SK-MEL-5 (cell line): ENCODE measurements around the gene ETV5. TPM values are rescaled to one million over a fixed set of nuclear protein-coding genes. Genes with fewer than 3 reads are reported as not detected.
A peak's percentile ranks its signal among the peaks of the same experiment; 100 is the strongest.

Experiments used
- DNase-seq: peaks from one replicate; pipeline ENCODE4 v3.0.0-alpha.2; 2016; ENCODE audit warnings: low read depth, low spot score
- in situ Hi-C: cut with HindIII; loops from 2 replicates; pipeline ENCODE4 v1.10.0; 2016; ENCODE audit warnings: low sequenced_read_pairs, high pct_unique_total_duplicates, low pct_unique_long_range_greater_than_20kb
- polyA plus RNA-seq, 2 experiments: library from polyadenylated mRNA; depleted of rRNA; stranded (reverse); fragments of >200 nt; gene quantifications; 2 replicates each; pipeline ENCODE4 v1.2.3, GENCODE V29; 2015
- total RNA-seq: library from RNA; depleted of rRNA; stranded (reverse); fragments of >200 nt; shearing (Covaris generic); gene quantifications from 2 replicates; pipeline ENCODE4 v1.2.3, GENCODE V29; 2014; rRNA removed

The ETV5 gene
- total RNA-seq = 167 and 177 TPM in 2 replicates
- 125 and 153 TPM in 2 replicates for polyA plus RNA-seq (2015; cell fraction: cytosol; rRNA removed)
- 53.2 and 86.5 TPM in 2 replicates for polyA plus RNA-seq (2015; cell fraction: nucleus; rRNA removed)

GRCh38 chr3:186108941-186109865 is at the start of gene ETV5:
ETV5 (minus strand) TSS chr3:186109089; CDS start chr3:186105868, 3,221 bp downstream.
- peak; percentile 99 for DNase-seq
- in situ Hi-C loops = no loop called here

- DNase-seq = no peak
- in situ Hi-C loops = no loop called here
Measured at GRCh38 chr3:186154641-186155040, 45.8 kb upstream of the ETV5 start.

- DNase-seq = no peak
- in situ Hi-C loops = no loop called here
Measured at GRCh38 chr3:186152889-186153292, 44.0 kb upstream of the ETV5 start.

- no peak for DNase-seq
- in situ Hi-C loops = no loop called here
Measured at GRCh38 chr3:186152361-186152798, 43.5 kb upstream of the ETV5 start.

- no peak for DNase-seq
- in situ Hi-C loops = no loop called here
Measured at GRCh38 chr3:186151077-186151971, 42.4 kb upstream of the ETV5 start.

- in situ Hi-C loops = no loop called here
- no peak for DNase-seq
Measured at GRCh38 chr3:186150041-186150830, 41.3 kb upstream of the ETV5 start.

- no peak for DNase-seq
- in situ Hi-C loops = no loop called here
Measured at GRCh38 chr3:186149319-186149960, 40.6 kb upstream of the ETV5 start.

- in situ Hi-C loops = no loop called here
- no peak for DNase-seq
Measured at GRCh38 chr3:186144257-186144656, 35.4 kb upstream of the ETV5 start.

GRCh38 chr3:186143250-186143649 is 34.4 kb upstream of the ETV5 start:
- no peak for DNase-seq
- in situ Hi-C loops = no loop called here

- DNase-seq = peak; percentile 8
- in situ Hi-C loops = no loop called here
Measured at GRCh38 chr3:186142393-186142932, 33.6 kb upstream of the ETV5 start.

GRCh38 chr3:186141790-186142189 is 32.9 kb upstream of the ETV5 start:
- DNase-seq = no peak
- in situ Hi-C loops = no loop called here

- no peak for DNase-seq
- in situ Hi-C loops = no loop called here
Measured at GRCh38 chr3:186138272-186138981, 29.5 kb upstream of the ETV5 start.

- in situ Hi-C loops = no loop called here
- no peak for DNase-seq
Measured at GRCh38 chr3:186137051-186137685, 28.3 kb upstream of the ETV5 start.

GRCh38 chr3:186133980-186134379 is 25.1 kb upstream of the ETV5 start:
- no peak for DNase-seq
- in situ Hi-C loops = no loop called here

GRCh38 chr3:186132487-186132886 is 23.6 kb upstream of the ETV5 start:
- no peak for DNase-seq
- in situ Hi-C loops = no loop called here

- DNase-seq = no peak
- in situ Hi-C loops = no loop called here
Measured at GRCh38 chr3:186129206-186129605, 20.3 kb upstream of the ETV5 start.
